Activated CD8-positive, alpha-beta memory T cell treated with anti-CD3 and anti-CD28 coated beads for 36 hours (primary cell): ENCODE results near the gene HMGB2. TPM values are rescaled to one million over a fixed set of nuclear protein-coding genes. Genes with fewer than 3 reads are reported as not detected.

Experiments used
- CTCF ChIA-PET: fragments of 350-600 bp; sonication (Branson Sonifier 250); formaldehyde crosslinking; loops from one replicate; lab custom pipeline; 2021; ENCODE audit warnings: antibody characterized with exemption; lab: Charles Lee
- POLR2A ChIA-PET: fragments of 350-600 bp; sonication (Branson Sonifier 250); formaldehyde crosslinking; loops from one replicate; lab custom pipeline; 2021; ENCODE audit warnings: antibody characterized with exemption; lab: Charles Lee
- total RNA-seq, 2 experiments: library from RNA; stranded (reverse); gene quantifications; one replicate each; pipeline ENCODE4 v1.2.3, GENCODE V29; 2021

Gene HMGB2
- total RNA-seq, 2 experiments from 2014 or later: 368 to 370 TPM

DNA sequence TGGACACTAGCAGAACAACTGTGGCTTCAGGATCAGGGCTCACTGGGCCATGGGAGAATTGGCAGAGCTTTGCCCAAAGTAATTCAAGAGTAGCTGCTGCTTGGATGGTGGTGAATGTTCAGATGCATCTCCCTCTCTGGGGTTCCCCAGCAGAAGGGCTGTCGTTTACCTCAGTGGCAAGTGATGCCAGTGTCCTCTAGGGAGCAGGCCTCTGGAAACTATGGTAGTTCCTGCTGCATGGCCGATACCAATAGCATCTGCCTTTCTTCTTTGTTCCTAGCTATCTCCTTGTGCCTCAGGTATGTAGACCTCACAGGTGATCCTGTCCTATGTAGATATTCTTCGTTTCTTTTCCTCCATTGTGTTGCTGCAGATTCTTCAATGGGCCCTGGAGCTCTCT, 26.4 kb downstream of the HMGB2 start:
- ChIA-PET CTCF (no interaction called here), POLR2A (no interaction called here)

DNA sequence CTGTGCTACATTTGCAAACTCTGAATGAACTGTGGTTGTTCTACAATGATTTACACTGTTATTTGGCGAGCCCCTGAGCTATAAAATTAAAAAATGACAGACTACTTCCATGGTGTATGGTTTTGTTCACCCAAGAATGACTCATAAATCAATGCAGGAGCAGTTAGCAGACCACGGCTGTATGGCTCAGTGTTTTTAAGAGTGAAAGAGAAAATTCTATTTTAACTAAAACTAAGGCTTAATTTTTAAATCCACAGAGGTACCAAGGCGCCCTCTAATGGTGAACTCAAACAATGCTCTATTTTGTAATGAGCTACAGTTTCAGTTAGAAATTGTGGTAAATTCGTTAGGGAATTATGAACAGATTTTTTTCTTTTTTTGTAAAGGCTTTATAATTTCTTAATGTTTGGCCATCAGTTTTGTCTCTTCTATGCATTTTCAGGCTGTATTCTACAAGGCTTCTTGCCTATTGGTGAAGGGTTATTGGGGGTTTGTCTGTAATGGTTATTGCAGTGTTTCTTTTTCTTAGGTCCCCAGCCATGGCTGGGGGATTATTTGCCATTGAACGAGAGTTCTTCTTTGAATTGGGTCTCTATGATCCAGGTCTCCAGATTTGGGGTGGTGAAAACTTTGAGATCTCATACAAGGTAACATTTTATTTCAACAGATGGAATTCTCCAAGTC, 32.5 kb downstream of the HMGB2 start:
- CTCF ChIA-PET: interaction anchor here (1.0 to 2.2 kb wide), 11 partner anchors 10 to 298 kb away, joined by 3 to 19 read pairs (median 4); no protein-coding TSS in a partner anchor
- POLR2A ChIA-PET: no interaction called here

GRCh38 chr4:173294444-173294843, 39.7 kb downstream of the HMGB2 start:
- POLR2A ChIA-PET: no interaction called here
- CTCF ChIA-PET: no interaction called here

DNA sequence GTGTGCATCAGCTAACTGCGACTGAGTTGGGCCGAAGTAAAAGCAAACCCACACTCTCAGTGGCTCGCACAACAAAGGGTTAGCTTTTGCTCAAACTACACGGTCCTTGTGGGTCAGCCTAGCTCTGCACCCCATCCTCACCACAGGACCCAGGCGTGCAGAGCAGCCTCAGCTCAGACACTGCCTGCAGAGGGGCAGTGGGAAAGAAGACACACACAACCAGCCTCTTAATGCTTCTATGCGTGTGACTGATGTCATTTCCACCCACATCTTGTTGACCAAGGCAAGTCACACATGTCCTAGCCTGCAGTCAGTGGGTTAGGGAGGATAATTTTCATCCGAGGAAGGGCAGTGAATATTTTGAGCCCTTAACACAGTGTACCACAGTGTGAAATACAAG, 40.5 kb downstream of the HMGB2 start:
- POLR2A ChIA-PET: no interaction called here

GRCh38 chr4:173291899-173292298, 42.3 kb downstream of the HMGB2 start:
- POLR2A ChIA-PET: no interaction called here
- CTCF ChIA-PET: interaction anchor here (1.0 kb wide), 1 partner anchor 10 kb away, joined by 4 read pairs; no protein-coding TSS in a partner anchor

More for the DNA sequence above, 40.5 kb downstream of the HMGB2 start:
- CTCF ChIA-PET: no interaction called here

DNA sequence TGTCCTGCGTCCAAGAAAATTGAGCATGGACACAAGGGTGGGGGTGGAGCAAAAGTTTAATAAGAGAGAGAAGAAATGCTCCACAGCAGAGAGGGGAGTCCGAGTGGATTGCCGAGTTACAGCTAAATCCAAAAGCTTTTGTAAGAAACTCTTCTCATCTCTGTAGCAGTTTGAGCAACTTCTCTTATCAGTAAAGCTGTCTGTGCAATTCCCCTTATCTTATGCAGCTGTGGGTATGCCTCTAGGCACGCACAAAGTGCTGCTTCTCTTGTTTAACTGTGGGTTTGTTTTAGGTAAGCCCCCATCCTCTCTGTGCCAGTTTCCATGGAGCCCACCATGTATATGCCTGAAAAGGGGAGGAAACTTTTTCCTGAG, 44.8 kb downstream of the HMGB2 start:
- CTCF ChIA-PET: interaction anchor here (1.1 kb wide), 1 partner anchor 16 kb away, joined by 3 read pairs; no protein-coding TSS in a partner anchor
- POLR2A ChIA-PET: no interaction called here

DNA sequence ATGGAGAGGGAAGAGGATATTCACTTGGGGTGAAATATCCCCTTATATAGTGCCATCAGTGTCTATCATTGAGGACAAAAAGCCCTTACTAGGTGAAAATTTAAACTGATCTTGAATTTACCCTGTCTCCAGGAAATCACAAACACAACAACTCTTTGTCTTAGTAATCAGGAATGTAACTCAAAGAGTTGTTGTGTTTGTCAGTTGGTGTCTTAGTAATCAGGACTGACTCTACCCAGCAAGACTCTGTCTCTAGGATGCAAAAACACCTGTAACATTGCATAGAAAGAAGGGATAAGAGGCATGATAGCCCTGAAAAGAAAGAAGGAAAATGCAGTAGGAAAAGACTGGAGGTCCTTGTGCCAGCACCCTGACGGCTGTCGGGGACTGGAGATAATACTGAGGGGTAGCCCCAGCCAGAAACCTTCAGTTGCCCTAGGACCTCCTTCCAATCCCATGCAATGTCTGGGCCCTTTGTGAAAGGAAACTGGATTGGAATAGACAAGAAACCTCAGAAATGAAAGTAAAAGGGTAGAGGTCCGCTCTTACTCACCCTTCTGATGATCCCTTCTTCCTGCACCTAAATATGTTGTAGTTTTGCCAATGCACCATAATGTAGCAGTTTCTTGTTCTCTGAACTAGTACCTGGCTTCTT, 45.3 kb downstream of the HMGB2 start:
- POLR2A ChIA-PET: no interaction called here
- CTCF ChIA-PET: interaction anchor here (0.7 to 1.1 kb wide), 3 partner anchors 17 to 634 kb away, joined by 3 read pairs; no protein-coding TSS in a partner anchor

DNA sequence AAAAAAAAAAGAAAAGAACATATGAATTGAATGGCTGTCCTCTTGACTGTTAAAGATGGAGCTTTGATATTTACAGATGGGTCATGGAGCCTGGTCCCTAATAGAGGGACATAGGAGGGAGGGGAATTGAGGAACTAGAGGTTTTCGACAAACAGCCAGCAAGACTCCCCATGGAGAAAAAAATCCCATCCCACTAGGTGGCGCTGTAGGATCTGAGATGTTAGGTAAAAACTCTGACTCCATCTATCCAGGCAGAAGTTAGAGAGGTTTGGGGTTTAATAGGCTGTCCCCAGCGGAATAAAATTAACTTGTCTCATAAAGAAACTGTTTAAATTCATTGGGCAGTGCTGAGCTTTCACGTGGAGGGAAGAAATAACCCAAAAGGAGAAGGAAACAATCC, 45.9 kb downstream of the HMGB2 start:
- ChIA-PET CTCF (interaction anchor here (0.6 to 1.1 kb wide), 5 partner anchors 17 to 687 kb away, joined by 3 to 5 read pairs (median 3); no protein-coding TSS in a partner anchor), POLR2A (no interaction called here)

- ChIA-PET POLR2A (no interaction called here), CTCF (interaction anchor here (0.6 to 1.1 kb wide), 3 partner anchors 145 to 688 kb away, joined by 3 to 5 read pairs (median 3); no protein-coding TSS in a partner anchor)
Observed at GRCh38 chr4:173287486-173287885, 46.7 kb downstream of the HMGB2 start.

DNA sequence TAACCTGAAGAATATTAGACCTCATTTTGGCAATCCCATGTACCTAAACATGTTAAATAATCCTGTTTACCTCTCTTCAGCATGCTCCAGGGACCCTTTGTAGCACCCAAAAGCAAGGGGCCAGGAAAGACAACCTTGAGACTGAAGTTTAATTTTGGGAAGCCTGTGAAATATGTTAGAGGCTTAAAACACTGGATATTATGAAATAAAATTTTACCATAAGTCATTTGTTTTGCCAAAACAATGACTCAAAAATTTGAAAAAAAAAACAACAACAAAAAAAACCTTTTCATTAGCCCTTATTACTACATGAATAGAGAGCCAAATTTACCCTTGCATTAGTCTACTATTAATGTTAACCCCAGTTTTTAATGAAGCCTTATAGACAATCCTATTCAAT, 49.7 kb downstream of the HMGB2 start:
- ChIA-PET CTCF (no interaction called here), POLR2A (no interaction called here)

- ChIA-PET CTCF (no interaction called here), POLR2A (no interaction called here)
Observed at GRCh38 chr4:173282626-173283025, 51.5 kb downstream of the HMGB2 start.

DNA sequence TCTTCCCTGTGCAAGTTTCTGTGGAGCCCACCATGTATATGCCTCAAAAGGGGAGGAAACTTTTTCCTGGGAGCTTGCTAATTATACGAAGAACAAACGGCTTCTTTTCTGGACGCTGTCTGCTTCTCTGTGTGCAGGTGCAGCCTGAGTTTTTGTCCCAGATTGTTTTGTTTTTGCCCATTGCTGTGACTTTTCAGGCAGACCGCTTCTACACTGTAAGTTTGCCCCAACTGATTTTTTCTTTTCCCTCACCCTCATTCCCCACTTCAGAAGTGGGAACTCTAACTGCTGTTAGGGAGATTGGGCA, 51.9 kb downstream of the HMGB2 start:
- CTCF ChIA-PET: no interaction called here
- POLR2A ChIA-PET: no interaction called here

DNA sequence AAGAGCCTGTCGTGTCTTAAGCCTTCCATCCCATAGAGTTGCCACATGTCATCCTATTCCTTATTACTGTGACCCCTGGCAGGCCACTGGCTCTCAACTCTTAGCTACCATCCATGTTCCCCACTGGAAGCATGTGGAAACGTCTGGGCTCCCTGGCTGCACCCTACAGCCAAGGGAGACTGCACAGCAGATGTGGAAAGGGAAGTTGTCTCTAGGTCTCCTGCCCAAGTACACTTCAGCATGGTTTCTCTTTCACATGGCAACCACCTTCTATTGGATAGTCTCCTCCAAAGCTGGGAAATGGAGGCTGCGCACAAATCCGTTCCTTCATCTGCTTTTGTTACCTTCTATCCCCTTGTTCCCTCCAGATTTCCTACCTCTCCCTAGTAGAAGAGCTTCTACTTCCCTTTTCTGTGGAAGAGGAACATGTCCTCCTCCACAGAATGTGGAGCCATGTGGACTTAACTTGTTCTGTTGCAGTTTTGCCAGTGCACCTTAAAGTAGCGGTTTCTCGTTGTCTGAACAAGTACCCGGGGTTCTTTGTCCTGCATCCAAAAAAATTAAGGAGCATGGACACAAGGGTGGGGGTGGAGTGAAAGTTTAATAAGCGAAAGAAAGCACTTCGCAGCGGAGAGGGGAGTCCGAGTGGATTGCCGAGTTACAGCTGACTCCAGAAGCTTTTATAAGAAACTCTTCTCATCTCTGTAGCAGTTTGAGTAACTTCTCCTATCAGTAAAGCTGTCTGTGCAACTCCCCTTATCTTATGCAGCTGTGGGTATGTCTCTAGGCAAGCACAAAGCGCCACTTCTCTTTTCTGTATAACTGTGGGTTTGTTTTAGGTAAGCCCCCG, 52.5 kb downstream of the HMGB2 start:
- CTCF ChIA-PET: no interaction called here
- POLR2A ChIA-PET: no interaction called here

Other genes with a start within 250 kb of the HMGB2 start
- 10 to 100 TPM; 18.3 to 19.5 TPM for gene GALNT7, start 165.5 kb downstream of the HMGB2 start, total RNA-seq
- 10 to 100 TPM; 35.2 to 36.4 TPM for gene SAP30, start 36.6 kb upstream of the HMGB2 start, total RNA-seq
- gene SCRG1, start 64.8 kb upstream of the HMGB2 start, total RNA-seq: not detected
- not detected for gene HAND2, start 195.9 kb upstream of the HMGB2 start, total RNA-seq